ENCODE results near the gene NNT. TPM values are rescaled to one million over a fixed set of nuclear protein-coding genes. Genes with fewer than 3 reads are reported as not detected.
"Not testable (repeated sequence)": the region's sequence is repeated elsewhere in the genome, so short reads cannot be mapped to it uniquely, and the experiment has no call there.

The NNT gene
- total and polyA plus RNA-seq, 10 donors = 9.7 to 70.9 (median 52.9) TPM

DNA sequence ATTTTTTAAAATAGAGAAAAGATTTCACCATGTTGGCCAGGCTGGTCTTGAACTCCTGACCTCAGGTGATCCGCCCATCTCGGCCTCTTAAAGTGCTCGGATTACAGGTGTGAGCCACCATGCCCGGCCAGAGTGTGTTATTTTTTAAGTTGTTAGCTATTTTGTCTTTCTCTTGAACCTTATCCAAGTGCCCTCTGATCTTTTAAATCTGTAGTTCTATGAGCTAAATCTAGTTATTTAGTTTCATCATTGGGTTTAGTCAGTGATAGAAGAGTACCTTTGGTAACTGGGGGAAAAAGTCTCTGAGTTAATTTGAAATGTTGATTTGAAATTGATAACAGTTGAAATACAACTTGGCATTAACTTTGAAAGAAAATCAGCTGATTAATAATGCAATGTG is 88.3 kb downstream of the NNT start:
- H3K9me3 ChIP-seq = peaks cover 0 to 23% (median 20%) of the 10 kb centered on the region in 8 donors
- H3K4me1 ChIP-seq = no peaks in the 10 kb centered on the region
- WGBS, 5 donors = 92 to 96% (median 94%) methylated on average over 4 of the region's 4 CpGs
- no peaks in the 10 kb centered on the region for H3K27me3 ChIP-seq (replicated peaks in 1 of 7)
- H3K36me3 ChIP-seq = peaks cover 0 to 67% (median 9%) of the 10 kb centered on the region in 6 donors
- TF ChIP-seq CTCF (IDR thresholded peaks at IDR 0.05 in 8 of 11, conservative IDR thresholded peaks at IDR 0.05 in 3 of 11) = no peak
- no peak for TF ChIP-seq POLR2A (IDR thresholded peaks at IDR 0.05)
- no peak for TF ChIP-seq POLR2AphosphoS5 (IDR thresholded peaks at IDR 0.05)
- no peak for DNase-seq
- intact Hi-C loops (cut with DNase I; ENCODE audit: low total_unique reads) = no loop called here
- H3K27ac ChIP-seq = no peak overlapping the region
- H3K4me3 ChIP-seq = no peak overlapping the region

DNA sequence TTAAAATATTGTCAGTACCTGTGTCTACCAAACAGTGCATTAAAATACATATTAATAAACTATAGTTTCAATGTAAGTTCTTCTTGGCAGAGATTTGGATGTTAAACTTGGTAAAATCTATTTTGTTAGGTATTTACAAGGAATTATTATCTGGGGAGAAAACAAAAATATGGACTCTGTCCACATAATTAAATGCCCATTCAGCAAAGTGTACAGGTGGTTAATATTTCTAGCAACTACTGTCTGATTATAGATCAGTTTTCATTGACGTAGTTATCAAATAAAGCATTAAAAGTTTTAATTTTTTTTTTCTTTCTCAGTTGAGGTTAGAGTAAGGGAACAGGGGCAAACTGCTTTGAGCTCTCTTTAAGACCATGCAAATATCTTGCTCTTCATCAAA is 88.9 kb downstream of the NNT start:
- no peaks in the 10 kb centered on the region for H3K27me3 ChIP-seq (replicated peaks in 1 of 7)
- TF ChIP-seq POLR2AphosphoS5 (IDR thresholded peaks at IDR 0.05) (no peak), POLR2A (IDR thresholded peaks at IDR 0.05) (no peak), CTCF (IDR thresholded peaks at IDR 0.05 in 8 of 11, conservative IDR thresholded peaks at IDR 0.05 in 3 of 11) (no peak)
- WGBS, 5 donors = 96 to 100% (median 98%) methylated on average over 1 of the region's 1 CpG
- intact Hi-C loops (cut with DNase I; ENCODE audit: low total_unique reads) = no loop called here
- H3K36me3 ChIP-seq = peaks cover 0 to 67% (median 15%) of the 10 kb centered on the region in 6 donors
- DNase-seq = no peak
- H3K27ac ChIP-seq = no peak overlapping the region
- H3K4me1 ChIP-seq = no peaks in the 10 kb centered on the region
- H3K9me3 ChIP-seq = peaks cover 0 to 29% (median 26%) of the 10 kb centered on the region in 8 donors
- no peak overlapping the region for H3K4me3 ChIP-seq

DNA sequence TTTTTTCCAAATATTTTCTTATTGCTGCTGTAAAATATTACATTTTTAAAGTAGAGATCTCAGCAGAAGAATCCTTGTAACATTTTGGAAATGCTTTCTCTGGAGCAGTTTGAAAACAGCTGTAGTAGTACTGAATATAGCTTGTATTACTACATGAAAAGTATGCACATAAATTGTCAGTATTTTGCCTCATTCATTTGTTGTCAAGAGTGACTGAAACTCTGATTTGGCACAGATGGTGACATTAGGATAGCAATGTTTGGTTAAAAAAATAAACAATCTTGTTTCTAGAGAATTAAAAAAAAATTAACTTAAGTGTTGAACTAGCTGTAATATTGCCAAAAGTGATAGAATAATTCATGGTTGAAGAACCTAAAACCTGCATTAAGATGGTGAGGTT is 90.4 kb downstream of the NNT start:
- intact Hi-C loops (cut with DNase I; ENCODE audit: low total_unique reads) = no loop called here
- Histone ChIP-seq H3K9me3 (peaks cover 0 to 29% (median 26%) of the 10 kb centered on the region in 8 donors), H3K4me1 (no peaks in the 10 kb centered on the region), H3K27me3 (replicated peaks in 1 of 7) (no peaks in the 10 kb centered on the region), H3K36me3 (peaks cover 0 to 70% (median 16%) of the 10 kb centered on the region in 6 donors), H3K4me3 (no peak overlapping the region), H3K27ac (no peak overlapping the region)
- no peak for TF ChIP-seq CTCF (IDR thresholded peaks at IDR 0.05 in 8 of 11, conservative IDR thresholded peaks at IDR 0.05 in 3 of 11)
- TF ChIP-seq POLR2AphosphoS5 (IDR thresholded peaks at IDR 0.05) = no peak
- no peak for TF ChIP-seq POLR2A (IDR thresholded peaks at IDR 0.05)
- DNase-seq = no peak

DNA sequence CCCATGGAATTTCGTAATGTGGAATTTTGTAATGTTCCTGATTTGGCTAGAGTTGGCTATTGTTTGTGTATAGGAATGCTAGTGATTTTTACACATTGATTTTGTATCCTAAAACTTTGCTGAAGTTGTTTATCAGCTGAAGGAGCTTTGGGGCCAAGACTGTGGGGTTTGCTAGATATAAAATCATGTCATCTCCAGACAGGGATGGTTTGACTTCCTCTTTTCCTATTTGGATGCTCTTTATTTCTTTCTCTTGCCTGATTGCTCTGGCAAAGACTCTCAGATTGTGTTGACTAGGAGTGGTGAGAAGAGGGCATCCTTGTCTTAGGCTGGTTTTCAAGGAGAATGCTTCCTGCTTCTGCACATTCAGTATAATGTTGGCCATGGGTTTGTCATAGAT is 91.0 kb downstream of the NNT start:
- no peak for TF ChIP-seq POLR2A (IDR thresholded peaks at IDR 0.05)
- TF ChIP-seq POLR2AphosphoS5 (IDR thresholded peaks at IDR 0.05) = no peak
- no peaks in the 10 kb centered on the region for H3K27me3 ChIP-seq (replicated peaks in 1 of 7)
- peaks cover 0 to 64% (median 16%) of the 10 kb centered on the region in 6 donors for H3K36me3 ChIP-seq
- no peak overlapping the region for H3K27ac ChIP-seq
- no peak for DNase-seq
- intact Hi-C loops (cut with DNase I; ENCODE audit: low total_unique reads) = no loop called here
- no peaks in the 10 kb centered on the region for H3K4me1 ChIP-seq
- H3K9me3 ChIP-seq = peaks cover 0 to 29% (median 26%) of the 10 kb centered on the region in 8 donors
- 93 to 100% (median 94%) methylated on average over 1 of the region's 1 CpG for WGBS, 5 donors
- no peak overlapping the region for H3K4me3 ChIP-seq

DNA sequence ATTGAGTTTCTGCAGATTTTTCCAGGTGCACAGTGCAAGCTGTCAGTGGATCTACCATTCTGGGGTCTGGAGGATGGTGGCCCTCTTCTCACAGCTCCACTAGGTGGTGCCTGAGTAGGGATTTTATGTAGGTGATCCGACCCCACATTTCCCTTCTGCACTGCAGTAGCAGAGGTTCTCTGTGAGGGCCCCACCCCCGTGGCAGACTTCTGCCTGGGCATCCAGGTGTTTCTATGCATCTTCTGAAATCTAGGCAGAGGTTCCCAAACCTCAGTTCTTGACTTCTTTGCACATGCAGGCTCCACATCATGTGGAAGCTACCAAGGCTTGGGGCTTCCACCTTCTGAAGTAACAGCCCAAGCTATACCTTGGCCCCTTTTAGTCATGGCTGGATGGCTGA is 93.5 kb downstream of the NNT start:
- H3K4me1 ChIP-seq; H3K27ac ChIP-seq; H3K27me3 ChIP-seq (replicated peaks in 1 of 7); DNase-seq; intact Hi-C loops (cut with DNase I; ENCODE audit: low total_unique reads); H3K4me3 ChIP-seq: not testable (repeated sequence)
- H3K36me3 ChIP-seq = peaks cover 0 to 68% (median 22%) of the 10 kb centered on the region in 6 donors
- WGBS, 5 donors = 94 to 95% (median 94%) methylated on average over 2 of the region's 2 CpGs
- peaks cover 0 to 29% (median 26%) of the 10 kb centered on the region in 8 donors for H3K9me3 ChIP-seq

All from spleen (tissue), 11 donors.